PC-9 (cell line): ENCODE measurements around the gene C9orf43. TPM values are rescaled to one million over a fixed set of nuclear protein-coding genes. Genes with fewer than 3 reads are reported as not detected.
A peak's percentile ranks its signal among the peaks of the same experiment; 100 is the strongest.

ENCODE experiments used
- BruUV-seq: library from RNA; stranded (reverse); fragments of 400-500 nt; replicated peaks from 2 replicates; lab custom pipeline; 2021; lab: Mats Ljungman, UMichigan
- CTCF ChIA-PET: fragments of 300-600 bp; sonication (Branson Sonifier 250); formaldehyde crosslinking; loops from one replicate; lab custom pipeline; 2022; ENCODE audit warnings: antibody characterized with exemption; lab: Charles Lee
- POLR2A ChIA-PET: fragments of 300-600 bp; sonication (Branson Sonifier 250); formaldehyde crosslinking; loops from one replicate; lab custom pipeline; 2022; ENCODE audit warnings: antibody characterized with exemption; ENCODE audit not compliant: unreplicated experiment; lab: Charles Lee
- DNase-seq, 2 experiments: peaks; one replicate each; pipeline versions ENCODE4 v3.0.0 to v3.0.0-alpha.2; 2015 to 2022; ENCODE audit warnings: mixed read lengths in 1 of 2
- H2AFZ ChIP-seq: fragments of 200-600 bp; sonication (generic); 2 replicates; pipeline ENCODE4 v1.8.1; 2017; ENCODE audit warnings: antibody characterized with exemption
- H3F3A ChIP-seq: fragments of 200-600 bp; sonication (generic); 2 replicates; pipeline ENCODE4 v1.8.1; 2017; ENCODE audit warnings: antibody characterized with exemption, mild to moderate bottlenecking, low read depth; ENCODE audit not compliant: insufficient read depth
- H3K27ac ChIP-seq: fragments of 200-600 bp; sonication (generic); 2 replicates; pipeline ENCODE4 v1.6.1; 2016; ENCODE audit warnings: mixed run types
- H3K27me3 ChIP-seq: fragments of 200-600 bp; sonication (generic); 2 replicates; pipeline ENCODE4 v1.6.1; 2016; ENCODE audit warnings: low read depth, mixed run types; ENCODE audit not compliant: insufficient read depth
- H3K36me3 ChIP-seq: fragments of 200-600 bp; sonication (generic); 2 replicates; pipeline ENCODE4 v1.6.1; 2016; ENCODE audit warnings: low read depth, mixed run types
- H3K4me1 ChIP-seq: fragments of 200-600 bp; sonication (generic); replicated peaks from 2 replicates; pipeline ENCODE4 v1.6.1; 2016; ENCODE audit warnings: mixed run types; ENCODE audit not compliant: insufficient read depth
- H3K4me2 ChIP-seq: fragments of 200-600 bp; sonication (generic); 2 replicates; pipeline ENCODE4 v1.6.1; 2017; ENCODE audit warnings: mixed run types
- H3K4me3 ChIP-seq: fragments of 200-600 bp; sonication (generic); 2 replicates; pipeline ENCODE4 v1.6.1; 2016; ENCODE audit warnings: mixed run types
- H3K79me2 ChIP-seq: fragments of 200-600 bp; sonication (generic); 2 replicates; pipeline ENCODE4 v1.6.1; 2017; ENCODE audit warnings: low read depth, mixed run types
- H3K9me2 ChIP-seq: fragments of 200-600 bp; sonication (generic); 2 replicates; pipeline ENCODE4 v1.8.1; 2017; ENCODE audit warnings: mild to moderate bottlenecking; ENCODE audit not compliant: insufficient read depth
- H3K9me3 ChIP-seq: fragments of 200-600 bp; sonication (generic); 2 replicates; pipeline ENCODE4 v1.8.1; 2016; ENCODE audit warnings: low read depth; ENCODE audit not compliant: insufficient read depth
- H4K20me1 ChIP-seq: fragments of 200-600 bp; sonication (generic); 2 replicates; pipeline ENCODE4 v1.8.1; 2017; ENCODE audit not compliant: insufficient read depth
- EZH2 ChIP-seq: fragments of 200-600 bp; sonication (generic); IDR thresholded peaks from 2 replicates; pipeline ENCODE4 v1.8.0; 2017; ENCODE audit warnings: antibody characterized with exemption, low read depth
- intact Hi-C: fragments of 100-400 bp; cut with micrococcal nuclease; formaldehyde crosslinking; loops from one replicate; pipeline ENCODE4 v1.10.0; 2022; ENCODE audit not compliant: unreplicated experiment
- total RNA-seq: library from RNA; stranded (reverse); gene quantifications from 2 replicates; pipeline ENCODE4 v1.2.3, GENCODE V29; 2021
- TF ChIP-seq, protein P1 (sequence below): fragments of 200-600 bp; sonication (generic); conservative IDR thresholded peaks from 2 replicates; pipeline ENCODE4 v1.6.1; 2017; ENCODE audit warnings: mixed run types, antibody characterized with exemption, mild to moderate bottlenecking, moderate library complexity

The C9orf43 gene
- total RNA-seq, 1 experiment from 2014 or later = 2.5 TPM

DNA sequence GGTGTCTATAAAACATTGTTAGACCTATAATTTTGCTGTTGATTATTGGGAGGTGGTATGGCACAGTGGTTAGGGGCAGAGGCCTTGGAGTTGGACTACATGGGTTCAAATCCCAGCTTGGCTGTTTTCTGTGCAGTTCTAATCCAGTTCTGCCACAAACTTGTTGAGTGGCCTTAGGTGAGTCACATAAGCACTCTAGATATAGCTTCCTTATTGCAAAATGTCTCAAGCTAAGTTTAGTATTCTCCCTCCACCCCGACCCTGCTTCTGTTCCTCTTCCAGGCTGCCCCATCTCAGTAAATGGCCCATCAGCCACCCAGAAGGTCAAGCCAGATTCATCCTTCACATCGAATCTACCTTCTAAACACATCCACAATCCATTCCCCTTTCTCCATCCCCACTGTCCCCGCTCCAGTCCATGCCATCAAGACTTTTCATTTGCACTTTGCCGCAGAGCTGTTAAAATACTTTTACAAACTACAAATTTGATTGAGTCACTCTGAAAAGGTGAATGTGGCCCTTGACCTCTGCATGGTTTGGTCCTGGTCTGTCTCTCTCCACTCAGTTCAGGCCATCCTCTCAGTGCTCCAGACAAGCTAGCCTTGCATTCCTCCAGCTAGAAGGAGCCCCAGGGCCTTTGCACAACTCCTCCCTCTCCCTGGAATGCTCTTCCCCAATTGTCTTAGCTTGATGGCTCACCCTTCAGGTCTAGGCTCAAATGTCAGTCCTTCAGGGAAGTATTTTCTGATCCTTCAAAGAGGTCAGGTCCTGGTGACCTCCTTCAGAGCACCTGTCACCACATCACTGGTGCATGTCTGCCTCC is 23.8 kb upstream of the C9orf43 start:
- Histone ChIP-seq H3K4me2 (no peak overlapping the region), H3K4me3 (no peak overlapping the region), H2AFZ (no peak overlapping the region), H3F3A (peaks cover 6% of the 10 kb centered on the region; the same call in 1 of the 2 replicates), H3K4me1 (peaks cover 15% of the 10 kb centered on the region), H4K20me1 (no peaks in the 10 kb centered on the region), H3K27ac (0 out of 2 replicates have a peak overlapping the region, but pooled peaks have one; percentile 26), H3K9me2 (no peaks in the 10 kb centered on the region), H3K79me2 (no peaks in the 10 kb centered on the region), H3K9me3 (no peaks in the 10 kb centered on the region), H3K36me3 (no peaks in the 10 kb centered on the region), H3K27me3 (no peaks in the 10 kb centered on the region)
- BruUV-seq = TSS peak; percentile 69
- ChIA-PET POLR2A (interaction anchor here (0.6 kb wide), 1 partner anchor 11 kb away, joined by 8 read pairs; no protein-coding TSS in a partner anchor), CTCF (no interaction called here)
- intact Hi-C loops = no loop called here
- DNase-seq = no peak
- TF ChIP-seq, protein P1, sequence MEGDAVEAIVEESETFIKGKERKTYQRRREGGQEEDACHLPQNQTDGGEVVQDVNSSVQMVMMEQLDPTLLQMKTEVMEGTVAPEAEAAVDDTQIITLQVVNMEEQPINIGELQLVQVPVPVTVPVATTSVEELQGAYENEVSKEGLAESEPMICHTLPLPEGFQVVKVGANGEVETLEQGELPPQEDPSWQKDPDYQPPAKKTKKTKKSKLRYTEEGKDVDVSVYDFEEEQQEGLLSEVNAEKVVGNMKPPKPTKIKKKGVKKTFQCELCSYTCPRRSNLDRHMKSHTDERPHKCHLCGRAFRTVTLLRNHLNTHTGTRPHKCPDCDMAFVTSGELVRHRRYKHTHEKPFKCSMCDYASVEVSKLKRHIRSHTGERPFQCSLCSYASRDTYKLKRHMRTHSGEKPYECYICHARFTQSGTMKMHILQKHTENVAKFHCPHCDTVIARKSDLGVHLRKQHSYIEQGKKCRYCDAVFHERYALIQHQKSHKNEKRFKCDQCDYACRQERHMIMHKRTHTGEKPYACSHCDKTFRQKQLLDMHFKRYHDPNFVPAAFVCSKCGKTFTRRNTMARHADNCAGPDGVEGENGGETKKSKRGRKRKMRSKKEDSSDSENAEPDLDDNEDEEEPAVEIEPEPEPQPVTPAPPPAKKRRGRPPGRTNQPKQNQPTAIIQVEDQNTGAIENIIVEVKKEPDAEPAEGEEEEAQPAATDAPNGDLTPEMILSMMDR = no peak
- TF ChIP-seq EZH2 = no peak

DNA sequence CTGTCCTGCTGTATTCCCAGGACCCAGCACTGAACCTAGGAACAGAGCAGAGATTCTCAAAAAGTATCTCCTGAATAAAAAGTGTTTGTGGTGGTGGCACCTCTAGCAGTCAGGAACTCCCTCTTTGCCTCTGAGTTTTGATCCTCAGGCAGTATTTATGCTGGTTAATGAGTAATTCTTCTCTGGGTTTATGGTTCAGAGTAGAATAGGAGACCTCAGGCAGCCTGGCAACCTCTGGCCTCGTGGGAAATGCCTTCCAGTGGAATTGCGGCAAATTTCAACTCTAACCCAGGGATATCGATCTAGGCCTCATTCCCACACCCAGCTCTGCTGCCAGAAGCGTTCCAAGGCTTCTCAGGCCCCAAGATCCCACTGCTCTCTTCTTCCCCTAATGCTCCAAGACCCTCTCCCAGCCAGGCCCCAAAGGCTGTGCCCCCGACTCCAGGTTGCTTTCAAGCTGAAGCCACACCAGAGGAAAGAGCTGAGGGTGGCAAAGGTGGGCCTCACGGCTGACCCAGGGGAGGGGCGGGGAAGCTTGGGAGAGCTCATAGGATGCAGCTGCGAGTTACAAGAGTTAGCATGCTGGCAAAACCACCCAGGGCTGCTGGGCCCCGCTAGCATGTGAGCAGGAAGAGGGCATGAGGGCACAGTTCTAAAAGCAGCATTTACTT is 22.9 kb upstream of the C9orf43 start:
- POLR2A ChIA-PET = no interaction called here
- no peaks in the 10 kb centered on the region for H3K9me3 ChIP-seq
- H3K79me2 ChIP-seq = no peaks in the 10 kb centered on the region
- no peak overlapping the region for H3K4me3 ChIP-seq
- no peak overlapping the region for H2AFZ ChIP-seq
- H3K27me3 ChIP-seq = no peaks in the 10 kb centered on the region
- TF ChIP-seq, protein P1 = no peak
- TF ChIP-seq EZH2 = no peak
- intact Hi-C loops = no loop called here
- no TSS peak for BruUV-seq
- no peak overlapping the region for H3K4me2 ChIP-seq
- H3F3A ChIP-seq = no peaks in the 10 kb centered on the region; the same call in 1 of the 2 replicates
- DNase-seq = no peak
- CTCF ChIA-PET = no interaction called here
- H4K20me1 ChIP-seq = no peaks in the 10 kb centered on the region
- H3K4me1 ChIP-seq = peaks cover 6% of the 10 kb centered on the region
- H3K27ac ChIP-seq = 0 out of 2 replicates have a peak overlapping the region, but pooled peaks have one; percentile 26
- no peaks in the 10 kb centered on the region for H3K36me3 ChIP-seq
- H3K9me2 ChIP-seq = no peaks in the 10 kb centered on the region

DNA sequence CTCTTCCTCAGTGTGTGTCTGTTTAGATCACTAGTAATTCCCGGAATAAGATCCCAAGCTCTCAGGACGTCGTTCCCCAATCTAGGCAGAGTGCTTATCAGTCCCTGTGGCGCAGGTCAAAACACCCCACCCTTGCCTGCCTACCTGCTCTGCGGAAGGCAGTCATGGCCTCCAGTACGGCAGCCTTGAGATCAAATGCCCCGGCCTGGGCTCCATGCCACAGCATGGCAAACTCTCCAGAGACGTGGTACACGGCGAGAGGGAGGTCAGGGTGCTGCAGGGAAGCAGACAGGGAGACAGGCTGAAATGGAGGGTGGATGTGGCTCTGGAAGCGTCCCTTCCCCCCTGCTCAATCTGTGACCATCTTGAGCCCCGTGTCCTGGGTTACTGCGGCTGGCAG is 21.7 kb upstream of the C9orf43 start:
- TF ChIP-seq, protein P1 = no peak
- no peak for TF ChIP-seq EZH2
- ChIA-PET CTCF (no interaction called here), POLR2A (no interaction called here)
- H4K20me1 ChIP-seq = no peaks in the 10 kb centered on the region
- intact Hi-C loops = no loop called here
- no peak for DNase-seq
- H3K27ac ChIP-seq = no peak overlapping the region
- H3K4me1 ChIP-seq = no peaks in the 10 kb centered on the region; the same call in 1 of the 2 replicates
- H3K79me2 ChIP-seq = no peaks in the 10 kb centered on the region
- no peak overlapping the region for H3K4me2 ChIP-seq
- H3K27me3 ChIP-seq = no peaks in the 10 kb centered on the region
- H3K4me3 ChIP-seq = no peak overlapping the region
- no peaks in the 10 kb centered on the region for H3K9me3 ChIP-seq
- no peak overlapping the region for H2AFZ ChIP-seq
- H3K9me2 ChIP-seq = no peaks in the 10 kb centered on the region
- BruUV-seq = no TSS peak
- no peaks in the 10 kb centered on the region; the same call in 1 of the 2 replicates for H3F3A ChIP-seq
- H3K36me3 ChIP-seq = no peaks in the 10 kb centered on the region
